A549 (cell line): ENCODE results near the gene SLC24A3.

Experiments used
- FOXS1 ChIP-seq: fragments of 250-450 bp; sonication (Bioruptor Pico); IDR thresholded peaks from 2 replicates; pipeline ENCODE4 v1.5.0; 2020; ENCODE audit warnings: mild to moderate bottlenecking, moderate library complexity
- GATA3 ChIP-seq: IDR thresholded peaks from 2 replicates; pipeline ENCODE4 v1.6.1; 2012; ENCODE audit warnings: borderline replicate concordance
- SREBF2 ChIP-seq: fragments of 450-650 bp; IDR thresholded peaks from 2 replicates; pipeline ENCODE4 v1.6.1; 2014; ENCODE audit warnings: mild to moderate bottlenecking, moderate library complexity
- TF ChIP-seq, protein P1 (sequence below): IDR thresholded peaks from 2 replicates; pipeline ENCODE4 v1.6.1; 2012
- TF ChIP-seq, protein P2 (sequence below): fragments of >200 bp; sonication (Bioruptor Twin); formaldehyde crosslinking; IDR thresholded peaks from 3 replicates; pipeline ENCODE4 v1.5.1; 2016
- TF ChIP-seq, protein P3 (sequence below): fragments of 150-350 bp; IDR thresholded peaks from 2 replicates; pipeline ENCODE4 v1.6.1; 2014; ENCODE audit warnings: low read depth, mild to moderate bottlenecking, low read length

DNA sequence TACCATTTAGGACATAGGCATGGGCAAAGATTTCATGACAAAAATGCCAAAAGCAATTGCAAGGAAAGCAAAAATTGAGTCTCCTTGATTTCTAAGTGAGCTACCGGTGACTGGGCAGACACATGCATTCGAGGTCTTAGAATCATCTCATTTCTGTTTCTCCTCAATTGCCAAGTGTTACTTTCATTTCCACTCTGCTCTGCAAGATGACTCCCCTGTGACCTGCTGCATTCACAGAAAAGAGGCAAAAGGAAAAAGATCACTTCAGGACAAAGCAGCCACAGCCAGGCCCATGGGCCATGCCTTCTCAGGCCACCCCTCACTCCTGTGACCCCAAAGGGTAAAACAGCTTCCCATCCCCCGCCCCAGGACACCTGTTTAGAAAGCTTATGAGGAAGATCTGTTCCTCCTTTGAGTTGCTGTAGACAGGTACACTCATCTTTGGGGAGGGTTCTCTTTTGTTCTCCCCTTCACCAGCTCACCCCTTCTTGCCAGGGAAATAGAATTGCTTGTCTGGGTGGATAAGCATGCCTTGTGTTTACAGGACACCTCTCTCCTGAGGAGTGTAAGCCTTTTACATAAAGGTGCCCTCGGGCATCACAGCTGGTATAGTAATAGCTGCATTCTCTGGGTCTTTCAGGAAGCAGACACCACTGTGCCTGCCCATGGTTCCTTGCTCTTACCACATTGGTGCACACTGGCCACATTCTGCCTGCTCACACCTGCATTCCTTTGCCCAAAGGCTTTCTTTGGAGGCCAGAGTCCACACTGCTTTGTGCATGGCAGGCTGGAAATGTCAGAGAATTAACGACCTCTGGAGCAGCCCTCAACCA, 105.0 kb downstream of the SLC24A3 start:
- TF ChIP-seq, protein P1, sequence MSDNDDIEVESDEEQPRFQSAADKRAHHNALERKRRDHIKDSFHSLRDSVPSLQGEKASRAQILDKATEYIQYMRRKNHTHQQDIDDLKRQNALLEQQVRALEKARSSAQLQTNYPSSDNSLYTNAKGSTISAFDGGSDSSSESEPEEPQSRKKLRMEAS: no peak
- TF ChIP-seq, protein P2, sequence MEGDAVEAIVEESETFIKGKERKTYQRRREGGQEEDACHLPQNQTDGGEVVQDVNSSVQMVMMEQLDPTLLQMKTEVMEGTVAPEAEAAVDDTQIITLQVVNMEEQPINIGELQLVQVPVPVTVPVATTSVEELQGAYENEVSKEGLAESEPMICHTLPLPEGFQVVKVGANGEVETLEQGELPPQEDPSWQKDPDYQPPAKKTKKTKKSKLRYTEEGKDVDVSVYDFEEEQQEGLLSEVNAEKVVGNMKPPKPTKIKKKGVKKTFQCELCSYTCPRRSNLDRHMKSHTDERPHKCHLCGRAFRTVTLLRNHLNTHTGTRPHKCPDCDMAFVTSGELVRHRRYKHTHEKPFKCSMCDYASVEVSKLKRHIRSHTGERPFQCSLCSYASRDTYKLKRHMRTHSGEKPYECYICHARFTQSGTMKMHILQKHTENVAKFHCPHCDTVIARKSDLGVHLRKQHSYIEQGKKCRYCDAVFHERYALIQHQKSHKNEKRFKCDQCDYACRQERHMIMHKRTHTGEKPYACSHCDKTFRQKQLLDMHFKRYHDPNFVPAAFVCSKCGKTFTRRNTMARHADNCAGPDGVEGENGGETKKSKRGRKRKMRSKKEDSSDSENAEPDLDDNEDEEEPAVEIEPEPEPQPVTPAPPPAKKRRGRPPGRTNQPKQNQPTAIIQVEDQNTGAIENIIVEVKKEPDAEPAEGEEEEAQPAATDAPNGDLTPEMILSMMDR: no peak
- TF ChIP-seq FOXS1 (CRISPR knock-in tag): no peak
- TF ChIP-seq SREBF2: no peak
- TF ChIP-seq, protein P3, sequence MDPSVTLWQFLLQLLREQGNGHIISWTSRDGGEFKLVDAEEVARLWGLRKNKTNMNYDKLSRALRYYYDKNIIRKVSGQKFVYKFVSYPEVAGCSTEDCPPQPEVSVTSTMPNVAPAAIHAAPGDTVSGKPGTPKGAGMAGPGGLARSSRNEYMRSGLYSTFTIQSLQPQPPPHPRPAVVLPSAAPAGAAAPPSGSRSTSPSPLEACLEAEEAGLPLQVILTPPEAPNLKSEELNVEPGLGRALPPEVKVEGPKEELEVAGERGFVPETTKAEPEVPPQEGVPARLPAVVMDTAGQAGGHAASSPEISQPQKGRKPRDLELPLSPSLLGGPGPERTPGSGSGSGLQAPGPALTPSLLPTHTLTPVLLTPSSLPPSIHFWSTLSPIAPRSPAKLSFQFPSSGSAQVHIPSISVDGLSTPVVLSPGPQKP: no peak
- no peak for TF ChIP-seq GATA3
